ENCODE measurements around the gene C1orf115.
"Not testable (repeated sequence)": the region's sequence is repeated elsewhere in the genome, so short reads cannot be mapped to it uniquely, and the experiment has no call there.

DNA sequence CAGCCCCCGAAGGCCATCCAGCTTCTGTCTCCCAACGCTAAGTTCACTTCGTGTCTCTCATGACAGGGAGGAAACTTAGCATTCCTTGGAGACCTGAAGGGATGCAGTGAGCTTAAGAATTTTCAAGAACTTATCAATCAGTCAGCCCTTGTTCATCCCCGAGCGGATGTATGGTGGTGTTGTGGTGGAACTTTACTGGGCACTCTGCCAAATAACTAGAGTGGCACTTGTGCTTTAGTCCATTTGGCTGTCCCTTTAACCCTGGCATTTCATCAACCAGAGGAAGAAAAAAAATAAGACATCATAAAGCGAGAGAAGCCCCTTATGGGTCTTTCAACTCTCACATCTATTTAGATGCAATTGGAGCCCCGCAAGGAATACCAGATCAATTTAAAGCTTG, 31.1 kb downstream of the C1orf115 start:
- TF ChIP-seq, protein P1, sequence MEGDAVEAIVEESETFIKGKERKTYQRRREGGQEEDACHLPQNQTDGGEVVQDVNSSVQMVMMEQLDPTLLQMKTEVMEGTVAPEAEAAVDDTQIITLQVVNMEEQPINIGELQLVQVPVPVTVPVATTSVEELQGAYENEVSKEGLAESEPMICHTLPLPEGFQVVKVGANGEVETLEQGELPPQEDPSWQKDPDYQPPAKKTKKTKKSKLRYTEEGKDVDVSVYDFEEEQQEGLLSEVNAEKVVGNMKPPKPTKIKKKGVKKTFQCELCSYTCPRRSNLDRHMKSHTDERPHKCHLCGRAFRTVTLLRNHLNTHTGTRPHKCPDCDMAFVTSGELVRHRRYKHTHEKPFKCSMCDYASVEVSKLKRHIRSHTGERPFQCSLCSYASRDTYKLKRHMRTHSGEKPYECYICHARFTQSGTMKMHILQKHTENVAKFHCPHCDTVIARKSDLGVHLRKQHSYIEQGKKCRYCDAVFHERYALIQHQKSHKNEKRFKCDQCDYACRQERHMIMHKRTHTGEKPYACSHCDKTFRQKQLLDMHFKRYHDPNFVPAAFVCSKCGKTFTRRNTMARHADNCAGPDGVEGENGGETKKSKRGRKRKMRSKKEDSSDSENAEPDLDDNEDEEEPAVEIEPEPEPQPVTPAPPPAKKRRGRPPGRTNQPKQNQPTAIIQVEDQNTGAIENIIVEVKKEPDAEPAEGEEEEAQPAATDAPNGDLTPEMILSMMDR (conservative IDR thresholded peaks at IDR 0.05 in 1 of 2, IDR thresholded peaks at IDR 0.05 in 1 of 2; ENCODE audit: extremely low read depth in 1 of 2, insufficient read depth in 1 of 2, low read depth in 1 of 2, low read length in 2 of 2): not testable (repeated sequence)
- not testable (repeated sequence) for TF ChIP-seq EZH2 (IDR thresholded peaks at IDR 0.05; ENCODE audit: borderline replicate concordance, low read length)
